NCI-H1694 (cell line): ENCODE measurements around the gene MPC1L.
"Not testable (repeated sequence)": the region's sequence is repeated elsewhere in the genome, so short reads cannot be mapped to it uniquely, and the experiment has no call there.

Experiments used
- DNase-seq: peaks from one replicate; lab custom pipeline; 2025; lab: John Stamatoyannopoulos, UW

The MPC1L gene

DNA sequence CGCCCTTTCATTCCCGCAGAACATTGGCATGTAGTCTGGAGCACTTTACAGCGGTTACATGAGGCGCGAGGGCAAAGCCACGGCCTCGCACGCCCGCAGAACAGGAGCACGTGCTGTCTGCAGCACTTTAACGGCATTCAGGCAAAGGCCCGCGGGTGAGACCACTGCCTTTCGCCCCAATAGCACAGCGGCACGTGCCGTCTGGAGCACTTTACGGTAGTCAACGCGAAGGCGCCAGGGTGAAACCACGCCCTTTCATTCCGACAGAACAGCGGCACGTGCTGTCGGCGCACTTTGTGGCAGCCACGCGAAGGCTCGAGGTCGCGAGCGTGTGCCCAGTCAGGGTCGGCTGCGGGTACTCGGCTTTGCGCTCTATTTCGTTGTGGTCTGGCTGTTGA lies at the start of gene MPC1L:
Gene MPC1L, plus strand, starts transcription at position 290 of the 398 bp plus-strand sequence. CDS start 138 bp downstream, outside the sequence.
- no peak for DNase-seq

DNA sequence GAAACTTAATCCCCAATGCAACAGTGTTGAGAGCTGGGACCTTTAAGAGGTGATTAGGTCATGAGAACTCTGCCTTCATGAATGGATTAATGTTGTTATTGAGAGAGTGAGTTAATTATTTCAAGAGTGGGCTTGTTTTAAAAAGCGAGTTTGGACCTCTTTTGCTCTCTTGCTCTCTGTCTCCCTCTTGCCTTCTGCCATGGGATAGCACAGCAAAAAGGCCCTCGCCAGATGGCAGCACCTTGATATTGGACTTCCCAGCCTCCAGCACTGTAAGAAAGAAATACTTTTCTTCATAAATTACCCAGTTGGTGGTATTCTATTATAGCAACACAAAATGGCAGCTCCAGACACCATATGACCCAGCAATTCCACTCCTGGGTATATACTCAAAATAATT lies 49.5 kb upstream of the MPC1L start:
- no peak for DNase-seq

DNA sequence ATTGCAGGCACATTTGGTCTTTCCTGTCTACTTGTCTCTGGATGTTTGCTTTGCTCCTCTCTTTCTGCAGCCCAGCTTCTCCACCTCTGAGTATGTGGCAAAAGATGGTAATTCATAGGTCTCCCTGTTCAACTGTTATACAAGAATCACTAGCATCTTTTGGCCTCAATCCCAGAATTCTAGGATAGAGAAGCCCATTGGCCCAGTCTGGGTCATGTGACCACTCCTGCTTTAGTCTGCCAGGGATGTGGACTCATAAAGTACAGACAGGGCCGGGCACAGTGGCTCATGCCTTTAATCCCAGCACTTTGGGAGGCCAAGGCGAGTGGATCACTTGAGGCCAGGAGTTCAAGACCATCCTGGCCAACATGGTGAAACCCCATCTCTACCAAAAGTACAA lies 47.8 kb upstream of the MPC1L start:
- DNase-seq: not testable (repeated sequence)

DNA sequence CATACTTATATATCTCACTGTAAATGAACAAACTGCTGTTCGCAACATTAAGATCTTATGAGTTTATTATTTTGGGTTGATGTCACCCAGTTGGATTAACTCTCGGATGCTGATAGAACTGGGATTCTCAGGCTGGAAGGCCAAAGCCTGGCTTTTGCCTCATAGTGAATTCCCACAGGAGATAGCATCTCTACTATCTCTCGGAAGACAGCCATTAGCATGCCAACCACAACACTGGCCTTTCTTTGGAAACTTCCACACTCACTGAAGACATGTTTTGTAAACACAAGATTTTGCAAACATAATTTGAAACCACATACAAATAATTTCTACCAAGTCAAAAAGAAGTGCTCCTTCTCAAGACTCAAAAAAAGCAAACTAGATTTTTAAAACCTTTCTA lies 46.9 kb upstream of the MPC1L start:
- DNase-seq: no peak

- DNase-seq: no peak
Measured at GRCh38 chrX:40578039-40578695, 45.1 kb upstream of the MPC1L start.

GRCh38 chrX:40579141-40579540 lies 44.1 kb upstream of the MPC1L start:
- DNase-seq: no peak

- DNase-seq: no peak
Measured at GRCh38 chrX:40579900-40580536, 43.2 kb upstream of the MPC1L start.

DNA sequence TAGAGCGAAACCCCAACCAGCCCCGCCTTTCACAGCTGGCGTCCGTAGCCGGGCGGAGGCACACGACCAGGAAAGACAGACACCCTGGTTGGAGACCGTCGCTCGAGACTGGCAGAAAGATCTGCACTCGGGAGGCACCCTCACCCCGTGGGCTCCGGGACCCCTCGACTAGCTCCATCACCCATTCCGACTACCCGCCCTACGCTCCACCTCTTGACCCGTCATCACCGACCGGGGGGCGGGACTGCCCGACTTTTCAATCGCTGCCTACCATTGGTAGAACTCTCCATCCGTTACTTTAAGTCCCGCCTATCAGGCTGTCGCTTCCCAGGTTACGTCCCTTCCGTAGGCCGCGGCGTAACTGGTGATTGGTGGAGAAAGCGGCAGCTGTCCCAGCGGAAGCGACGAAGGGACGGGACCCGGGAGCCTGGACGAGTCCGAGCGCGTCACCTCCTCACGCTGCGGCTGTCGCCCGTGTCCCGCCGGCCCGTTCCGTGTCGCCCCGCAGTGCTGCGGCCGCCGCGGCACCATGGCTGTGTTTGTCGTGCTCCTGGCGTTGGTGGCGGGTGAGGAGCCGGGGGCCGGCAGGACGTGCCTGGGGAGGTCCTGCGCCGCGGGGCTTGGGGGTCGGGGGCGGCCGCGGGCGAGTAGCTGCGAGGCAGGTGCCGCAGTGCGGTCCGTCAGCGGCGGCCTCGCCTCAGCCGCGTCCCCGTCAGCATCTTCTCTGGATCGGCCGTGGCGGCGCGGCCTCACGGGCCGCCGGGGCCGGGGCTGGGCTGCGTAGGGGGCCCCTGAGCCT lies 42.5 kb upstream of the MPC1L start, which contains the start of gene ATP6AP2:
Gene ATP6AP2, plus strand, starts transcription at position 434 of the 799 bp plus-strand sequence. Its CDS starts 96 bp downstream, at position 530.
- DNase-seq: peak; percentile 96

DNA sequence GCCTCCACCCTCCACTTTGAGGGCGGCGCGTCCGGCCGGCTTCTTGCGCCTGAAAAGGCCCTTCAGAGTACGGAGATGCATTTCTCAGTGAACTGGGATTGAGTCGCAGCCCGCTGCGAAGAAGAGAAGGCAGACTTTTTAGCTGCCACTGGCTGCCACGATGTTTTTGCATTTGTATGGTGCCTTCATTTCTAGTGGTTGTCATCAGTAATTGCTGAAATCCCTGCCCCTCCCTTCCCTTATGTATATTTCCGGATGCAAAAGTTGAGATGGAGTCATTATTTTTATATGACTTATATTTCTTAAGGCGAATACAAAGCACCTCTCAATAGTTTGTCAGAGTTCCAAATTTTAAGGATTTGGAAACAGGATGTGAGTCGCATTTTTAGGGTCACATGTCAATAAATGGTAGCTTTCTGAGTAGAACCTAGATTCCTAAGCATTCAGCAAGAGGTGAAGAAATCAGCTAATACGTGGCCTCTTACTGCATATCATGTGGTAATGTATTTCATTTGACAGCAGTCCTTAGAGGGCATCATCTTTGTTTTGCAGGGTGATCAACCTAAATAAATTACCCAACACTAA lies 41.8 kb upstream of the MPC1L start:
- no peak for DNase-seq

- DNase-seq: not testable (repeated sequence)
Measured at GRCh38 chrX:40582178-40582577, 41.0 kb upstream of the MPC1L start.

- no peak for DNase-seq
Measured at GRCh38 chrX:40582811-40583210, 40.4 kb upstream of the MPC1L start.

DNA sequence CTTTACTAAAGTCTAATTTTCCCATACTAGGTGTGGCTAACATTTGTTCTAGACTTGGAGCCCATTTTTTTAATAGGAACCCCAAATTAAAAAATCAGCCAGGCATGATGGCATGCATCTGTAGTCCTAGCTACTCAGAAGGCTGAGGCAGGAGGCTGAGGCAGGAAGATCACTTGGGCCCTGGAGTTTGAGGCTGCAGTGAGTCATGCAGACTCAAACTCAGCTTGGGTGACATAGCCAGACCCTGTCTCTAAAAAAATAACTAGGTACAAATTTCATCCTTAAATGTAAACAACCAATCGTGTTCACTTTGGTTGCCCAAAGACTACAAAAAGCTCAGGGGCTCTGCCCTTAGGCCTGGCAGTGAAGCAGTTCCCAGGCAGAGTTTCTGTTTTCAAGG lies 35.6 kb upstream of the MPC1L start:
- DNase-seq: not testable (repeated sequence)

DNA sequence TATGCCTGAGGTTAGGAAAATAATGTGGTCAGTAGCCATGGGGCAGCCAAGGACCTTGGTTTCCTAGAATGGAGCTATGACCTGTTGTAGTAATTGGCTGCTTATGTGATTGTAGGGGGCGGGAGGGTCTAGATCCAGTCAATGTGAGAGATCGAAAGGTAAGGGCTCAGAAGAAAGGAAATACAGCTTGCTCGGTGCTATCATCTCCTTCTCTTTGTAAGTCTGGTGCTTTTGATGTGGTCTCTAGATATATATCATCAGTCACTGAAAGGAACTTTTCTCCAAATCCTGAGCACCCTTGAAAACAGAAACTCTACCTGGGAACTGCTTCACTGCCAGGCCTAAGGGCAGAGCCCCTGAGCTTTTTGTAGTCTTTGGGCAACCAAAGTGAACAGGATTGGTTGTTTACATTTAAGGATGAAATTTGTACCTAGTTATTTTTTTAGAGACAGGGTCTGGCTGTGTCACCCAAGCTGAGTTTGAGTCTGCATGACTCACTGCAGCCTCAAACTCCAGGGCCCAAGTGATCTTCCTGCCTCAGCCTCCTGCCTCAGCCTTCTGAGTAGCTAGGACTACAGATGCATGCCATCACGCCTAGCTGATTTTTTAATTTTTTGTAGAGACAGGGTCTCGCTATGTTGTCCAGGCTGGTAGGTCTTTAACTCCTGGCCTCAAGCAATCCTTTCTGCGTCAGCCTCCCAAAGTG lies 33.5 kb upstream of the MPC1L start:
- not testable (repeated sequence) for DNase-seq

- DNase-seq: no peak
Measured at GRCh38 chrX:40603446-40603845, 19.8 kb upstream of the MPC1L start.

- no peak for DNase-seq
Measured at GRCh38 chrX:40607381-40607780, 15.8 kb upstream of the MPC1L start.

GRCh38 chrX:40612511-40612910 lies 10.7 kb upstream of the MPC1L start:
- DNase-seq: no peak

GRCh38 chrX:40615976-40616375 lies 7.3 kb upstream of the MPC1L start:
- DNase-seq: no peak

DNA sequence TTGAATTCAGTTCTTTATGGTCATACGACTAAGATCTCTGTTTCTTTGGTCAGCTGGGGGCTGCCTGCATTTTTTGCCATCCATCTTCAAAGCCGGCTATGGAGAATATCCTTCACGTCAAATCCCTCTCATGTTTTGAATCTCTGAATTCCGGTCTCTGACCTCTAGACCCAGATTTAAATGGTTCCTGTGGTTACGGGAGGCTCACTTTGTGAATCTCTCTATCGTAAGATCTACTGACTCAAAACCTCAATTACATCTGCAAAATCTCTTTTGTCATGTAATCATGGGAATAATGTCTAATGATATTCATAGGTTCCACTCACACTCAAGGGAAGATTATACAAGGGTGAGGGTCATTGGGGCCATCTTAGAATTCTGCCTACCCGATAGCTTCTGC lies 5.7 kb upstream of the MPC1L start:
- DNase-seq: no peak

- no peak for DNase-seq
Measured at GRCh38 chrX:40622479-40623138, 619 bp upstream of the MPC1L start.

DNA sequence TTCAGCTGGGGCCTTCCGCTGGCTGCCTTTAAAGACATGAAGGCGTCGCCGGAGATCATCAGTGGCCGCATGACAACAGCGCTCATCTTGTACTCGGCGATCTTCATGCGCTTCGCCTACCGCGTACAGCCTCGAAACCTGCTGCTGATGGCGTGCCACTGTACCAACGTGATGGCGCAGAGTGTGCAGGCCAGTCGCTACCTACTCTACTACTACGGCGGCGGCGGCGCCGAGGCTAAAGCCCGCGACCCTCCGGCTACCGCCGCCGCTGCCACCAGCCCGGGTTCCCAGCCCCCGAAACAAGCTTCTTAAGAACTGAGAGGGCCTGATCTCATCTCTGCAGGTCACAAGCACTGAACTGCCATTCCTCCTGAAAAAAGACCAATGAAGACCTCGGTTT lies 437 bp downstream of the MPC1L start:
- DNase-seq: no peak

DNA sequence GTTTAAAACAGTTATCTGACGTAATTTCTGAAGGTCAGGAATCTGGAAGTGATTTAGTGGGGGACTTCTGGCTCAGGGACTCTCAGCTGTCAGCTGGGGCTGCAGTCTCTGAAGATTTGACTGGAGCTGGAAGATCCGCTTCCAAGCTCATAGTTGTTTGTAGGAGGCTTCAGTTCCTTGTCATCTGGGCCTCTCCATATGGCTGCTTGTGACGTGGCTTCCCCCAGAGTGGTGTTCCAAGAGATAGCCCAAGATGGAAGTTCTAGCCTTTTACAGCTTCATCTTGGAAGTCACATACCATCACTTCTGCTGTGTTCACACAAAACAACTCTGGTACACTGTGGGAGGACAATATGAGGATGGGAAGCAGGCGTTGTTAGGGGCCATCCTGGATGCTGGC lies 2.1 kb downstream of the MPC1L start:
- DNase-seq: no peak
